ENCODE data around the gene TTYH1.
"Not testable (repeated sequence)": the region's sequence is repeated elsewhere in the genome, so short reads cannot be mapped to it uniquely, and the experiment has no call there.

The TTYH1 gene

DNA sequence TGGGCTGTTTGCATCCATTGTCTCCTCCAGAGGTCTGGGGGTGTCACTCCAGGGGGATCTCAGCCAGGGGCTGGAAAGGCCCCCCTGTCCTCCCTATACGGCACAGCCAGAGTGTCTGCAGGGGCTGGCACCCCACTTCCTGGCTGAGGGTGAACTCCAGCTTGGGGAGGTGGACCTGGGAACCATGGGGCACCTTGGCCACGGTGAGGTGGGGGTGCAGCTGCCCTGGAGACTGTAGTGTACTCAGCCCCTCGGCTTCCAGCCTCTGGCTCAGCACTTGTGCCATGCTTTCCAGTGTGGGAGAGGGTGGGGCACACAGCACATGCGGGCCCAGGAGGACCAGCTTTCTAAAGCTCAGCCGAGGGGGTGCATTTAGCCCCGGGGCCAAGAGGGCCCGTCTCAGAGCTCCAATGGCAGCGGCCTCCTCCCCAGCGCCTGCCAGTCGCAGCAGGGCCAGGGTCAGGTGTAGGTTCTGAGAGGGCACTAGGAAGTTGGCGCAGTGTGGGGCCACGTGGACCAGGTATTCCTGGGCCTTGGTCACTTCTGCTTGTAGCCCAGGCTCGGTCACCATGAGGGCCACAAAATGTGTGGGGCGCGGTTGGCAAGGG lies 46.9 kb downstream of the TTYH1 start:
- DNase-seq: no peak

DNA sequence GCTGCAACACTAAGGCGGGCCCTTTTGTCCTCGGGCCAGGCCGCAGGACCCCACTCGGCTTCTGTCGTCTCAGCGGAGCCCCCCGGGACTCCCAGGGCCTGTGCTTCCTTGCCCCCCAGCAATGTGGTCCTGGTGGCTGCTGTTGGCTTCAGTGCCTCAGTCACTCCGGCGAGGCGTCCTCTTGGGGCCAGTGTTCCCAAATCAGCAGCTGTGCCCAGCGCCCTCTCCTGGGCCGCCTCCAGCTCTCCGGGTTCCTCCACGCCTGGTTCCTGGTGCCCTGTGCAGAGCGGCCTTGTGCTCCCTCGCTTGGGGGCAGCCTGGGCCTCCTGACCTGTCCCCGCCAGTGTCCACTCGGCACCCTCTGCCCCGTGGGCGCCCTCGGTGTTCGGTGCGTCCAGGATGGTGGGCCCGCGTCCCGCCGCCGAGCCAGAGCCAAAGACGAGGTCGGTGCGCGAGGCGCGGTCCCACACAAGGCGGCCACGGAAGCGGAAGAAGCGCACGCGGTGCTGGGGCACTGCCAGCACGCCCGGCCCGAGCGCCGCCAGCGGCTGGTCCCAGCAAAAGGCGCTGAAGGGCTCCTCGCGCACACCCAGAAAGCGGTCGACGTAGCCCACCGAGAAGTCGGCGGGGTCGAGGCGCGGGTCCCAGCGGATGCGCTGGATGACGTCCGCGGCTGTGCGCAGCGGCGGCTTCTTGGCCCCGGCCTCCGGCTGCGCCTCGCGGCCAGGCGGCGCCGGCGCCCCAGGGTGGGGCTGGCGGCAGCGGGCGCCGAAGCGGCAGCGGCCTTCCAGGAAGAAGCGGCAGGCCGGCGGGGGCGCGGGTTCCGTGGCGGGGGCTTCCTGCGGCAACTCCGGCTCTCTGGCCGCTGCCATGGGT lies 47.6 kb downstream of the TTYH1 start:
- peak; percentile 72 for DNase-seq

GRCh38 chr19:54463531-54464043 lies 48.3 kb downstream of the TTYH1 start, which contains the start of gene LENG9:
TSS of gene LENG9 (minus strand) at chr19:54463778. CDS start at chr19:54463526, 252 bp downstream.
- DNase-seq: peak; percentile 99

- peak; percentile 92 for DNase-seq
Observed at GRCh38 chr19:54464044-54464629, 48.9 kb downstream of the TTYH1 start.

DNA sequence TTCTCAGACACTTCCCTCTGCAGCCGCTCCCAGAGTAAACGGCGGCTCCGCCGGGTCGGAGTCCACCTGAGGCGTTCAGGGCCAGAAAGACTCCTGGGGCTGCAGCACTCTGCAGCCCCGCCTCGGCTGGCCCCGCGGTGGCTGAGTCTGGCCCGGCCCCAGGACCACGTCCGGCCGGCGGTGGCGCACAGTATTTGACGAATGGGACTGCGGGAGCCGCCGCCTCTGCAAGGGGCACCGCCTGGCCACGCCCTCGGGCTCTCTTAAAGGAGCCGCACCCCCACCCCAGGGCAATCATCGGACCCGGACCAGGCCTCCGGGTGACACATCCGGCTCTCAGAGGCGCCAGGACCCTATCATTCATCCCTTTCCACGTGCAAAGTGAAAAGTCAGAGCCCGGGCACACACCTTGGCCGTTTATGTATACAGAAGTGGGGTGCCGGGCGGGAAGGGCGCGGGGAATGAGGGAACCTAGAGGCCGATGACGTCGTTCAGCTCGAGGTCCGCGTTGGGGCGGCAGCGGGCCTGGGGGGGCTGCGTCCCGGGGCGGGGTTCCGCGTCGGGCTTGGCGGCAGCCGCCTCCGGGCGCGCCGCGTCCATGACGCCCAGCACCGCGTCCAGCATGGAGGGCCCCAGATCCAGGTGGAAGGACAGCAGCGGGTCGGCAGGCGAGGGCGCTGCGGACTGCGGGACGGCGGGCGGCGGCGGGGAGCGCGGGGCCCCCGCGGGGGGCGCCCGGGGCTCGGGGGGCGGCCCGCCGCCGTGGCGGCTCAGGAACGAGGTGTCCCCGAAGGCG lies 49.6 kb downstream of the TTYH1 start:
- peak; percentile 91 for DNase-seq

DNA sequence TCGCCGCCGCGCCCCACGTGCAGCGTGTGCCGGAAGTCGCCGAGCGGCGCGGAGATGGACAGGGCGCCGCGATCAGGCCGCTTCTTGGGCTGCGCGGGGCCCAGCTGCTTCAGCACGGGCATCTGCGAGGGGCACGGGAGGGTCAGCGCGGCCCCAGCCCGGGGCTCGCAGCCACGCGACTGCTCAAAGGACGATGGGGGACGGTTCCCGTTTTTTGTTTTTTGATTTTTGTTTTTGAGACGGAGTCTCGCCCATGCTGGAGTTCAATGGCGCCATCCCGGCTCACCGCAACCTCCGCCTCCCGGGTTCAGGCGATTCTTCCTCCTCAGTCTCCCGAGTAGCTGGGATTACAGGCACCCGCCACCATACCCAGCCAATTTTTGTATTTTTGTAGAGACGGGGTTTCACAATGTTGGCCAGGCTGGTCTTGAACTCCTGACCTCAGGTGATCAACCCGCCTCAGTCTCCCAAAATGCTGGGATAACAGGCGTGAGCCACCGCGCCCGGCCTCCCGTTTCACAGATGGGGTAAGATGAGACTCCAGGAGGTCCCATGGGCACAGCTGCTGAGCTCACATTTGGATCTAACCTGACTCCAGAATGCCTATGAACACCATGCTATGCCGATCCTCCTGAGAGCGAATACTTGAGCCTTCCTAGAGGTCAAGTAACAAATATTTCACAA lies 50.3 kb downstream of the TTYH1 start:
- DNase-seq: no peak

DNA sequence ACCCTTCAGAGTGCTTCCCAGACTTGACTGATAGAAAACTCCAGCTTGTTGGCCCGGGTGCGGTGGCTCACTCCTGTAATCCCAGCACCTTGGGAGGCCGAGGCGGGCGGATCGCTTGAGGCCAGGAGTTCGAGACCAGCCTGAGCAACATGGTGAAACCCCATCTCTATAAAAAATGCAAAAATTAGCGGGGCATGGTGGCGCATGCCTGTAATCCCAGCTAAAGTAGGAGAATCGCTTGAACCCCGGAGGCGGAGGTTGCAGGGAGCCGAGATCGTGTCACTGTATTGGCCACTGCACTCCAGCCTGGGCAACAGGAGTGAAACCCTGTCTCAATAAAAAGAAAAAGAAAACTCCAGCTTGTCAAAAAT lies 50.8 kb downstream of the TTYH1 start:
- not testable (repeated sequence) for DNase-seq

DNA sequence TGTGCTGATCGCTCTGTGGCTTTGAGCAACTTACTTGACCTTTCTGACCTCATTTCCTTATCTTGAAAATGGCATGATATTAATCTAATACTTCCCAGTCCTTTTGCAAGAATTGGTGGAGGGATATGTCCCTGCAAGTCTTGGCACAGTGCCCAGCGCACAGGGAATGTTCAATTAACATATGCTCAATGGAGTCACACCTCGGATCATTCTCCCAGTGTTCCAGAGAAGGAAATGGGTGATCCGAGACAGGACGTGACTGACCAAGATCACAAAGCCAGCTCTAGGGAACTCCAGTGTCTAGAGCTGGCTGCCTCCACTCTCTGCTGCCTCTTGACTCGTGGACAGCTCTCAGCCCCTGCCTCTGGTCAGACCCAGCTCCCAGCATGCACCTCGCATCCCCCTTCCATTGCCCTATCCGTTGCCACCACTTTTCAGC lies 54.3 kb downstream of the TTYH1 start:
- DNase-seq: no peak

DNA sequence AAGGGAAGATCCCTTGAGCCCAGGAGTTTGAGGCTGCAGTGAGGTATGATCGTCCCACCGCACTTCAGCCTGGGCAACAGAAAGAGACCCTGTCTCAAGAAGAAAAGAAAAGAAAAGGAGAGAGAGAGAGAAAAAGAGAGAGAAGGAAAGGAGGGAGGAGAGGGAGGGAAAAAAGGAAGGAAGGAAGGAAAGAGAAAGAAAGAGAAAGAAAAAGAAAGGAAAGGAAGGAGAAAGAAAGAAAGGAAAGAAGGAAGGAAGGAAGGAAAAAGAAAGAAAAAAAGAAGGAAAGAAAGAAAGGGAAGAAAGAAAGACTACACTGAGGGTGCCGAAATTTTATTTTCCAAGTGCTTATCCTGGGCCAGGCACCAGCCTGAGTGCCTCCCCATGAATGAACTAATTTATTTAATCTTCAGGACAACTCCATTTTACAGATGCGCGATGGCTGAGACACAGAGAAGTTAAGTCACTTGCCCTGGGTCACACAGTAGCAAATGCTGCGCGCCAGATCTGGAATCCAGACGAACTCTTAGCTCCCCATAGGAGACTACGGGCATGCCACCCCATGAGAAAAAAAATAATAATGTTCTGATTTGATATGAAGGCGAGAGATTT lies 55.1 kb downstream of the TTYH1 start:
- no peak for DNase-seq

DNA sequence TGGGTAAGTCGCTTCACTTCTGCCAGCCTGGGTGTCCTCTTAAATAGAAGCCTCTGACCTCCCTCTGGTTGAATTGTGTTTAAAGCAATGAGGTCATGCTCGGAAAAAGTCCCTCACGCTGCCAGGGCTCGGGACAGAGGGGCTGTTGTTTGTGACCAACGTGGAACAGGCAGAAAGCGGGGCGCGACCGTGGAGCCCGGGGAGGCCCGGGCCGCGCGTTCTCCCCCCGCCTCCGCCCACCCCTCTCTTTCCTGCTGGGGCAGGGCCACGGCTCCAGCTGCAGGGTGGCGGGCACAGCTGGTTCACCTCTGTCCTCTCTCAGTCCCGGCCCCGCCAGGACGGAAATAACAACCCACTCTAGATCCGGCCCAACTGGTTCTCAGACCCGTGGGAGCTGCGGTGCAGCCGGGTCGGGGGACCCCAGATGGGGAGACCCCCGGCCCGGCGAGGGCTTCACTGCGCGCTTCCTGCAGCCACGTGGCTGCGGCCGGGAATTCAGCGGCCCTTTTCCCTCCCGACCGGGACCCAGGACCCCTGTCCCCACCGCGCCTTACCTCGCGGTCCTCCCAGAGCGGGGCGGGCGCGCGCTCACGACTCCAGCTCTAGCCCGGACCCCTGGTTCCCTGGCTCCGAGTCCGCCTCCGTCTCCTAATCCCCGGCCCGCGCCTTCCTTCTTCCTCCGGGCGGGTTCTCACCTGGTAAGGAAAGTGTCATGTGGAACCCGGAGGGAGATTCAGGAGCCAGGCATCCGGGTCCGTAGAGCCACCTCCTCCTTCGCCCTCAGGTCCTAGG lies 55.9 kb downstream of the TTYH1 start:
- DNase-seq: no peak

- no peak for DNase-seq
Observed at GRCh38 chr19:54473071-54473891, 58.0 kb downstream of the TTYH1 start, which contains the start of gene CDC42EP5. TSS of gene CDC42EP5 (minus strand) at chr19:54473296. CDS start at chr19:54465547, 7,749 bp downstream.

- no peak for DNase-seq
Observed at GRCh38 chr19:54473892-54474372, 58.7 kb downstream of the TTYH1 start.

DNA sequence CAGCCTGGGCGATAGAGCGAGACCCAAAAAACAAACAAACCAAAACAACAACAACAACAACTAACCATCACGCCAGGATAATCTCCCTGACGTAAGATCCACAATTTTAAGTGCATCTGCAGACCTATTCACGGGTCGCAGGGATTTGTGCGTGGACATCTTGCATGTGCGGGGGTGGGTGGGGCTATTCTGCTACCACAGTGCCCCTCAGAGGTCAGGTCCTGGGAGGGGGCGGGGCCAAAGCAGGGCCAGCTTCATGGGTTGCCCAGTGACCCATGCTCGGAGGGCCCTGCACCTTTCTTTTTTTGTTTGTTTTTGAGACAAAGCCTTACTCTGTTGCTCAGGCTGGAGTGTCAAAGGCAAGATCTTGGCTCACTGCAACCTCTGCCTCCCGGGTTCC lies 60.4 kb downstream of the TTYH1 start:
- no peak for DNase-seq

DNA sequence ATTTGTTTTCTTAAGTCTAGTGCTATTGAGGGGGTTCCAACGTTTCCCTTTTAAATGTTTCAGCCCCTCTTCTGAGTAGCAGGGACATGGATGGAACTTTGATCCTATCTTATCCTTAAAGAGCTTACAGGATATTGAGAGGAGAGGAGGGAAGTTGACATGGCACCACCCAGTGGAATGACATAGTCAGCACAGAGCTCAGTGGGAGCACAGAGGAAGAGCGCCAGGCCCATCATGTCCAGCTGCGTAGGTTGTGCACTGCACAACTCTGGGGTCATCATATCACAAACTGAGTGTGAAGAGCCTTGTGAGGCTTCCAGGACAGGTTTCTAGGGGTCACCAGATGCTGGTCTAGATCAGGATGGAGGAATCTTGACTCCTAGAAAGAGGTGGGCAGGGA lies 62.4 kb downstream of the TTYH1 start:
- DNase-seq: no peak

GRCh38 chr19:54478677-54479266 lies 63.5 kb downstream of the TTYH1 start:
- peak; percentile 43 for DNase-seq

- DNase-seq: no peak
Observed at GRCh38 chr19:54480051-54480450, 64.8 kb downstream of the TTYH1 start.

- DNase-seq: peak; percentile 48
Observed at GRCh38 chr19:54481326-54481930, 66.2 kb downstream of the TTYH1 start.

GRCh38 chr19:54482889-54483288 lies 67.6 kb downstream of the TTYH1 start:
- DNase-seq: no peak

GRCh38 chr19:54484451-54484850 lies 69.2 kb downstream of the TTYH1 start:
- DNase-seq: no peak

Data from hematopoietic multipotent progenitor cell treated with erythropoietin and hydrocortisone succinate and interleukin-3 and kit ligand, for 8 days (in vitro differentiated cells).